Measurements from ENCODE around the gene FERMT1.

DNA sequence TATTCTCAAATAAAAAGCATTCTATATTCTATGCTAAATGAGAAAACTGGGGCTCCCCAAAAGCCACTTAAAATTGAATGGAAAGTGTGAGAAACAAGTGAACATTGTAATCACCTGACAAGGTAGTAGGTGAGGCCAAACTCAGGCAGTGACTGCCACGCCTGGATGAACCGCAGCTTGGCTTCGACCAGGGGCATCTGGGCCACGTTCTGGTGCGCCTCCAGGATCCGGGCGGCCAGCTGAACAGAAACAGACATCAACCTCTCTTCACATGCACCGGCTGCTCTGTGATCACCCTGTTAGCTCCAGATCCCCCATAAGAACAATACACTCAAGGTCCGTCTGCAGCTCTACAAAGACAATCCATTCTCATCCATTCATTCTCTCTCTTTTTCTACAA lies 38.9 kb downstream of the FERMT1 start:
- no peak for TF ChIP-seq CTCF (conservative IDR thresholded peaks at IDR 0.05; ENCODE audit: low read length)
- no peak for TF ChIP-seq EZH2phosphoT487 (IDR thresholded peaks at IDR 0.05; ENCODE audit: borderline replicate concordance)

All from Loucy (cell line).